Stimulated activated CD4-positive, alpha-beta T cell treated with anti-CD3 and anti-CD28 coated beads, Interleukin-2, amount 100 ng/mL, for 48 hours (primary cell): Measurements from ENCODE around the gene ZDHHC14.

Source experiments
- DNase-seq, 2 donors: peaks; one replicate each; pipeline ENCODE4 v3.0.0-alpha.2; 2020

Gene ZDHHC14

GRCh38 chr6:157652601-157653363 is 271.8 kb downstream of the ZDHHC14 start:
- DNase-seq: no peak

GRCh38 chr6:157653521-157653920 is 272.5 kb downstream of the ZDHHC14 start:
- no peak for DNase-seq

- no peak for DNase-seq
Observed at GRCh38 chr6:157655139-157655538, 274.1 kb downstream of the ZDHHC14 start.

- no peak for DNase-seq
Observed at GRCh38 chr6:157656437-157656997, 275.5 kb downstream of the ZDHHC14 start.

GRCh38 chr6:157657754-157658153 is 276.8 kb downstream of the ZDHHC14 start:
- no peak for DNase-seq

DNA sequence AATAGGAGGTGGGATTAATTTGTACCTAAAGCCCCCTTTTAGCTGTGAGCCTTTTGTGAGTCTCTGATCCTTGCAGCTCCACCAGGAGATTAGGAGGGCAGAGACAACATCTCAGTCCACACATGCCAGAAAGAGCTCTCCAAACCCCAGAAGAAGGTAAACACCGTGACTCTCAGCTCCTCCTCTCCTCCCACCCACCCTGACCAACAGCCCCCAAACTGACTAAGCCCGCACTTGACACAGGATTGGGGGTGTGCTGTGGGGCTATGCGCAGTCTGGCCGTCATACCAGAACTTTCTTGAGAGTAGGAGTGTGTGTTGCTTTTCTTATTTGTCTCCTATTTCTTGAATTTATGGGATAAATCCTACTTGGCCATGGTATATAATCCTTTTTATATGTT is 277.3 kb downstream of the ZDHHC14 start:
- no peak for DNase-seq

DNA sequence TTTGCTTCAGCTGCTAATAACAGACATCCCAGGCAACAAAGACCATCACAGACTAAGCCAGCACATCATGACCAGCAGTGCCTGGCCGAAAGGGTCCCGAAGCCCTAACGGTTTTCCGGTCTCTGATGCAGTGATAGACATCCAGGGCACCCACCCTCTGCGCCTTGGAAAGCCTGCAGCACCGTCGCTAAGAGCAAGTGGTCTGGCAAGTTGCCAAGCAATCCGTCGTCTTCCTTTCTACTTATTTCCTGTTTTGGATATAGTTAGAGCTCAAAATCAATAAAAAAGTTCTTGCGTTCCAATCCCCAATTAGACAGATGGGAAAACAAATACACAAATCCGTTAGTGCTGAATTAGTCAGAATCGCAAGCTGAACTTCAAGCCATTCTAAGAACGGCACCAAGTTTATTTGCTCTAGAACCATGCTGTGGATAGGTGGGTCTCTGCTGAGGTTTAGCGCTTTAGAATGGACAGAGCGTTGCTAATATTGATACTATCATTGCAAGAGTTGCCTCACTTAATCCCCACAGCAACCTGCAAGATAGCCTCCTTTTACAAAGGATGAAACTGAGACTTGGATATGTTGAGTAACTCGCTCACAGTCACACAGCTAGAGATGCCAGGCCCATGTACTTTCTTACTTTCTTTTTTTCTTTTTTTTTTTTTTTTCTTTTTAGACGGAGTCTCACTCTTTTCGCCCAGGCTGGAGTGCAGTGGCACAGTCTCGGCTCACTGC is 278.7 kb downstream of the ZDHHC14 start:
- no peak for DNase-seq

DNA sequence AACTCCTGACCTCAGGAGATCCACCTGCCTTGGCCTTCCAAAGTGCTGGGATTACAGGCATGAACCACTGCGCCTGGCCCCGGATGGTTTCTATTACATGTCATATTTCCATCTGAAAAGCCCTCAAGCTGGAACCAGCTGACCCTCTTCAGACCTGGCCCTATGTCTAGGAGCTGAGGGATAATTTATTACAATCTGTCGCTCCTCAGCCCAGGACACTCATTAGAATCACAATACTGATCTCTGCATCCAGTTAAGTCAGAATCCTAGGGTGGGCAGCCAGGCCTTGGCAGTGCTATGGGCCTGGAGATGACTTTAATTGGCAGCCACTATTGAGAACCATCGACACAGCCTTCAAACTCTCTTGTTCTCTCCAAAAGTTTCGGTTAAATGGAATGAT is 279.4 kb downstream of the ZDHHC14 start:
- DNase-seq: no peak

GRCh38 chr6:157661652-157662051 is 280.7 kb downstream of the ZDHHC14 start:
- no peak for DNase-seq

- no peak for DNase-seq
Observed at GRCh38 chr6:157663261-157663660, 282.3 kb downstream of the ZDHHC14 start.

GRCh38 chr6:157665180-157665579 is 284.2 kb downstream of the ZDHHC14 start:
- DNase-seq: no peak

- DNase-seq: no peak
Observed at GRCh38 chr6:157666729-157667128, 285.7 kb downstream of the ZDHHC14 start.

DNA sequence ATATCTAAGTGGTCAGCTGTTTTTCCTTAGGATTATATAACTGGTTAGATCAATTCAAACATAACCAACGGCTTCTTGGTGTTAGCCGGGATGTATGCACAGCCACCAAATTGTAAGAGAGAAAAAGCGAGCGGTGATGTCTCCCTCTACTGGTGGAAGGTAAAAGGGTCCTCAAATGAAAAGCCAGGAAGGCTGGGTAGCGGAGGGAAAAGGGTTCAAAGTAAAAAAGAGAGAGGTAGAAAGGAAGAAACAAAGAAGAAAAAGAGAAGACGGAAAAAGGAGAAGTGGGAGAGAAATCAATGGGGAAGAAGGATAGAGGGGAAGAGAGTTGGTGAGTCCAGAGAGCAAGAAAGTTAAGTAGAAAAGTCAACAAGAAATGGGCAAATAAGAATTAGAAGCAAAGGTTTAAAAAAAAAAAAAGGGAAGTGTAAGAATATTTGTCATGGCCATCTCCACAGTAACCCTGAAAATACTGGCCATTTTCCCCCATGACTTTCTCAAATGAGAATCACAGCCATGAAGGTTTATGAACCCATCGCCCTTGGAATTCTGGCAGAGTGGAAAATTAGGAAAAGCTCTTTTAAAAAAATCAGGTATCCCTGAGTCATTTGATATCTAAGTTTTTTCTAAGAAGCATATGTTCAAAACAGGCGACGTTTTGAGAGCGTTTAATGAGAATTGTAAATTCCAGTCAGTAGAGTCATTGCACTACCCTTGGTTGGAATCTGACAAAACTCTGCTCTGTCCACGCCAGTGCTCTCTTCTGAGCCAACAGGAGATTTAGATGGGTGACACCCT is 286.4 kb downstream of the ZDHHC14 start:
- peak; percentile 47 to 58 for DNase-seq

DNA sequence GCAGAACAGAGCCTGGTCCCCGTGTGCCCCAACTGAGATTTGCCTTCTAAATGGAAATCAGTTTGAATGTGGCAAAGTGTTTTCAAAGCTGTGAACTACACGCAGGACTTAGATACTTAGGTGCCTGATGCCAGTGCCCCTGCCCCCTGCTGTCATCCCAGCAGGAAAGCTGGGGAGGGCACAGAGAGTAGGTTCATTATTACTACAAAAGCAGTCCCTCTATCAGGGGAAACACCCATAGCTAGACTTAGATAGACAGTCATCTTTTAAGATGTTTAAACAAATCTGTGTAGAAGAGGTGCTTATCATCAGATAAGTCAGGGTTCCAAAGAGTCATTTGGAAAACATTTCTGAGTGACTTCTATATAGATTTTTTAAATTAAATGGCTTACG is 287.0 kb downstream of the ZDHHC14 start:
- DNase-seq: no peak

- no peak for DNase-seq
Observed at GRCh38 chr6:157668713-157669112, 287.7 kb downstream of the ZDHHC14 start.

GRCh38 chr6:157669323-157669722 is 288.3 kb downstream of the ZDHHC14 start:
- no peak for DNase-seq

DNA sequence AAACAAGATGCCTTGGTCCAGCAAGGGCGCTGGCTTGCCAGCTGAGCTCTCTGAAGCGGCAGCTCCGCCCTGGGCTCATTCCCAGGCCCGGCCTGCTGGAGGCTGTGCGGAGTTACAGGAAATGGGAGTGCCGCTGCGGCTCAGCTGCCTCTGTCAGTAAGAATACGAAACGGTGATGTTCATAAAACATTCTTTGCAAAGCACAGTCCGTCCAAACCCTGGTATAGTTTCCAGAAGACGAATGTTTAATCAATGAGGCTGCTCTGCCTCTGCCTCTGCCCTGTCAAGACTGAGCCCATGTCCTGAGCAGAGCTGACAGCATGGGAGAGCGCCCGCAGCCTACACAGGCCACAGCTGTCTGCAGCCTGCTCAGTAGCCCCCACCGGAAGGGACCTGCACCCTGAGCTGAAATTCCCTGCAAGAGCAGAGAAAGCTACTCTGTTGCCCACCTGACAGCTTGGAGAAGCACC is 288.8 kb downstream of the ZDHHC14 start:
- DNase-seq: no peak

DNA sequence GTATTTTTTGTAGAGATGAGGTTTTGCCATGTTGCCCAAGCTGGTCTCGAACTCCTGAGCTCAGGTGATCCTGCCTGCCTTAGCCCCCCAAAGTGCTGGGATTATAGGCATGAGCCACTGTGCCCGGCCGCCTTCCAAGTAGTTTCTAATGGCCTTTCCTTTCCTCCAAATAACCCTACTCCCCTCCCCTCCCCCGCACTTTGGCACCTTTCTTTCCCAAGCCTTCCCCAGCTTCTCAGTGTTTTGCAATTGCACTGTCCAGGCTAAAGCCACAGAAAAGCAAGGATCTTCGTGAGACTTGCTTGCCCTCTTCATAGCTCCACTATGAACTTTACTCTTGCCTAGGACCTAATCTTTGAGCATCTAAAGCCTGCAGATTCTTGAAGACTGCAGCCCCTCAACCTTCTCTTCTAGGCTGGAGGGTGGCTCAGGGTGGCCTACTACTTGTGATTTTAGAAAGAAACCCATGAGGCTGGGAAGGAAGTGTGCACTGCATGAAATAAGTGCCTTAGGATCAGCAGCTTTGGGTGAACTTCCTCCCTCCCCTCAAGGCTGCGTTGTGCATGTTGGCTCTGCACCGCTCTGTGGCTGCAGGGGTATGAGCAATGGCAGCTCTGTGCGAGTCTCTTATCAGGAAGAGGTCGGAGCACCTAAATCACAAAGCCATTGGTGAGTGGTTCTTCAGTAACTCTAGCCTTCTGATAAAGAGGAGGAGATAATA is 289.6 kb downstream of the ZDHHC14 start:
- no peak for DNase-seq

GRCh38 chr6:157672726-157673412 is 291.9 kb downstream of the ZDHHC14 start:
- no peak for DNase-seq

DNA sequence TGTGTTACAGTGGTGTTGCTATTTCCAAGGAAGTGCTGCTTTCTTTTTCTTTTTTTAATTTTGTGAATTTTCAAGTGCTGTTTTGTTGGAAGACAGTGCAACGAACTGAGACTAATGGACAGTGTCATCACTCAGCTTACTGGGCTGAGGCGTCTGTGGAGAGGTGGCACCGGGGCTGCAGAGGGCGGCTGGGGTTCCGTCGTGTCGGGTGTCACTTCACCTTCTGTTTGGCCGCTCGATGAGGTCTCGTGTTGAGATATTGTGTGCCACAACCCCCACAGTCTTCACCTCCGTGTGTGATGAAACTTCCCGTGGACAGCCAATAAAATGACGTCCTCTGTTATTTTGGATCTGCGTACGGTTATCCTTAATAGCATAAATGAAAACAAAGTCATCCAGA is 292.6 kb downstream of the ZDHHC14 start:
- no peak for DNase-seq

DNA sequence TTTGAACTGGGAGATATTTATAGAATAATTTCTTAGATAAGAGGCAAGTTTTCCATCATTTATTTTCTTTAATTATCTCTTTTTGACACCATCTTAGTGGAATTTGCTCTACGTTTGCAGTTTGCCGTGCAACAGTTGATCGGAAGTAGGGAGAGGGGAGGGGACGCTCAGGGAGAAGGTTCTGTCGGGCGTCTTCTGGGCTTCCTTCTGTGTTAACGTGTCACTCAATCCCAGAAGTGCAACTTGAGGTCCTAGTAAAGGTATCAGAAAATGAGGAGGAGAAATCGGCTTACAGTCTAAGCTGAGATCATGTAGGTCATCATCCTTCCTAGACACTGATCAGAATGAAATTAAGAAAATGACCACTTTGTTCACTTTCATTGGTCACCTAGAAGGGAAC is 293.1 kb downstream of the ZDHHC14 start:
- no peak for DNase-seq

- no peak for DNase-seq
Observed at GRCh38 chr6:157675831-157676230, 294.8 kb downstream of the ZDHHC14 start.
